ENCODE data around the gene SLC6A11. TPM values are rescaled to one million over a fixed set of nuclear protein-coding genes. Genes with fewer than 3 reads are reported as not detected.

Gene SLC6A11
- total RNA-seq, 1 experiment from 2014 or later = 0.85 TPM

- Mint-ChIP-seq H3K27me3 (ENCODE audit: low read depth) (peaks cover 22% of the 10 kb centered on the region), H3K4me1 (no peaks in the 10 kb centered on the region), H3K9me3 (peaks cover 4% of the 10 kb centered on the region), H3K36me3 (no peaks in the 10 kb centered on the region), H3K27ac (no peak overlapping the region), H3K4me3 (no peak overlapping the region)
- ChIA-PET POLR2A (no interaction called here), CTCF (no interaction called here)
- DNase-seq (ENCODE audit: low spot score) (no peak), ATAC-seq (no peak)
- TF ChIP-seq GRHL2 (CRISPR knock-in tag; IDR thresholded peaks at IDR 0.05; ENCODE audit: insufficient replicate concordance, severe bottlenecking) (no peak), MYBL2 (CRISPR knock-in tag; IDR thresholded peaks at IDR 0.05) (no peak), ZNF512 (CRISPR knock-in tag; IDR thresholded peaks at IDR 0.05; ENCODE audit: borderline replicate concordance) (no peak), JUN (CRISPR knock-in tag; IDR thresholded peaks at IDR 0.05) (no peak), ARID4B (CRISPR knock-in tag; IDR thresholded peaks at IDR 0.05; ENCODE audit: borderline replicate concordance) (no peak), ZNF423 (CRISPR knock-in tag; IDR thresholded peaks at IDR 0.05) (no peak)
These were observed 38.4 kb upstream of the SLC6A11 start for GRCh38 chr3:10777627-10778026.

- H3K4me3 Mint-ChIP-seq = no peak overlapping the region
- ATAC-seq (peak; percentile 26; the same call in 1 of the 2 replicates), DNase-seq (ENCODE audit: low spot score) (no peak)
- no peaks in the 10 kb centered on the region for H3K9me3 Mint-ChIP-seq
- peaks cover 21% of the 10 kb centered on the region for H3K27me3 Mint-ChIP-seq (ENCODE audit: low read depth)
- POLR2A ChIA-PET = no interaction called here
- CTCF ChIA-PET = interaction anchor here (0.6 to 1.3 kb wide), 6 partner anchors 10 to 164 kb away, joined by 3 to 4 read pairs (median 4); no protein-coding TSS in a partner anchor
- H3K27ac Mint-ChIP-seq = no peak overlapping the region
- no peaks in the 10 kb centered on the region for H3K4me1 Mint-ChIP-seq
- H3K36me3 Mint-ChIP-seq = no peaks in the 10 kb centered on the region
- TF ChIP-seq IRF1 (CRISPR knock-in tag; IDR thresholded peaks at IDR 0.05) (no peak), MXD4 (CRISPR knock-in tag; IDR thresholded peaks at IDR 0.05; ENCODE audit: borderline replicate concordance) (no peak), EMX1 (CRISPR knock-in tag; IDR thresholded peaks at IDR 0.05) (no peak), PRRX2 (CRISPR knock-in tag; IDR thresholded peaks at IDR 0.05) (no peak), SOX15 (CRISPR knock-in tag; IDR thresholded peaks at IDR 0.05) (no peak), ZBTB43 (CRISPR knock-in tag; IDR thresholded peaks at IDR 0.05) (no peak), E2F1 (CRISPR knock-in tag; IDR thresholded peaks at IDR 0.05) (no peak), ZNF232 (CRISPR knock-in tag; IDR thresholded peaks at IDR 0.05) (no peak), HMGXB4 (CRISPR knock-in tag; IDR thresholded peaks at IDR 0.05) (no peak), IRF2 (CRISPR knock-in tag; IDR thresholded peaks at IDR 0.05; ENCODE audit: borderline replicate concordance, low read depth) (no peak), ZNF532 (CRISPR knock-in tag; IDR thresholded peaks at IDR 0.05; ENCODE audit: borderline replicate concordance) (no peak)
These were observed 37.3 kb upstream of the SLC6A11 start for GRCh38 chr3:10778492-10779292.

Measured in WTC11 (cell line).